GM19467 (cell line): ENCODE results near the gene INTS7.
"Not testable (repeated sequence)": the region's sequence is repeated elsewhere in the genome, so short reads cannot be mapped to it uniquely, and the experiment has no call there.

Experiments
- ATAC-seq: cut with Tn5 transposase; IDR thresholded peaks from one replicate; pipeline ENCODE4 v1.9.1; 2021; ENCODE audit warnings: mild to moderate bottlenecking, moderate library complexity; ENCODE audit not compliant: unreplicated experiment

Gene INTS7

DNA sequence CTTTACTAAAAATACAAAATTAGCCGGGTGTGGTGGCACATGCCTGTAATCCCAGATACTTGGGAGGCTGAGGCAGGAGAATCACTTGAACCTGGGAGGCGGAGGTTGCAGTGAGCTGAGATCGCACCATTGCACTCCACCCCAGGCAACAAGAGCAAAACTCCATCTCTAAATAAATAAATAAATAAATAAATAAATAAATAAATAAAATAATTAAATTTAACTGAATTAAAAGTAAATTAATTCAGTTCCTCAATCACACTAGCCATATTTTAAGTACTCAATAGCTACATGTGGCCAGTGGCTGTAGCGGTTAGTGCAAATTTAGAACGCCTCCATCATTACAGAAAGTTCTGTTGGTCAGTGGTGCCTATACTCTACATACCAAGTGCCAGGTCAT, 97.9 kb downstream of the INTS7 start:
- ATAC-seq = not testable (repeated sequence)

DNA sequence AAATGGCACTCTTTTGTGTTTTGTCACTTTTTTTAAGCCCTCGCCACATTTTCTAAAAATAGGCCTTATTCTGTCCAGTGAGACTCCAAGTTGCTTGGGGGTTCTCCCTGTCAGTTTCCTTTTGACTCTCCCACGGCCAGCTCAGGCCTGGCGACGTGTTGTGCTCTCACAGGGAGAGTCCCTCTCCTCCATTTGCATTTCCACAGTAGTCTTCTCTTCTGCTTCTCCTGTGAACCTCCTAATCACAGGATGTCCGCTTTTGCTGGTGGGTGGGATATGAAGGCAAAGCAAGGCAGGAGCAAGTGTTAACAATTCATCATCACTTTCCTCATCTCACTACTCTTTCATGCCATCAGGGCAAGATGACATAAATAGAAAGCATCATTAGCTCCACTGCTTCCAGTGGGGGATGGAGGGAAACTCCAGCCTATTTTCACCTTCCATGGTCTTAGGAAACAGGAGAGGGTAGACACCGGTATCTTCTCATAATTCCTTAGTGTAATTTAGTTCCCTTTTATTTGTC, 99.8 kb downstream of the INTS7 start:
- peak; percentile 65 for ATAC-seq

- ATAC-seq = no peak
These were observed 101.2 kb downstream of the INTS7 start for GRCh38 chr1:211933946-211934714.

- ATAC-seq = no peak
These were observed 102.5 kb downstream of the INTS7 start for GRCh38 chr1:211932933-211933254.

- no peak for ATAC-seq
These were observed 103.0 kb downstream of the INTS7 start for GRCh38 chr1:211932231-211932932.

- ATAC-seq = no peak
These were observed 105.7 kb downstream of the INTS7 start for GRCh38 chr1:211929683-211930082.

- ATAC-seq = no peak
These were observed 106.2 kb downstream of the INTS7 start for GRCh38 chr1:211928993-211929637.

- ATAC-seq = no peak
These were observed 107.0 kb downstream of the INTS7 start for GRCh38 chr1:211928290-211928801.

- no peak for ATAC-seq
These were observed 110.3 kb downstream of the INTS7 start for GRCh38 chr1:211925016-211925415.

- ATAC-seq = no peak
These were observed 111.1 kb downstream of the INTS7 start for GRCh38 chr1:211924256-211924655.

- ATAC-seq = no peak
These were observed 112.3 kb downstream of the INTS7 start for GRCh38 chr1:211923095-211923494.

DNA sequence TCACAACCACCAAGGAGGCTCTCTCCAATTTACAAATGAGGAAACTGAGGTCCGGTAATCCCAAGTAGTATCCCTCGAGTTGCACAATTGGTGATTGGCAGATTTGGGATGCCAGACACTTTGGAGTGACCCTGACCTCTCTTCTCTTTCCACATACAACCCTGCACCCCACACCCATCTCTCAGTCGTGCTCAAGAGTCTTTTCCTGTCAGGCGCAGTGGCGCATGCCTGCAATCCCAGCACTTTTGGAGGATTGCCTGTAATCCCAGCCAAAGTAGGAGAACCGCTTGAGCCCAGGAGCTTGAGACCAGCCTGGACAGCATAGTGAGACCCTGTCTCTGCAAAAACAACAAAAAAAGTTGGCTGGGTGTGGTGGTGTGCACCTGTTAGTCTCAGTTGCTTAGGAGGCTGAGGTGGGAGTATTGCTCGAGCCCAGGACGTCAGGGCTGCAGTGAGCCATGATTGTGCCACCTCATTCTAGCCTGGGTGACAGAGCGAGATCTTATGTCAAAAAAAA, 113.7 kb downstream of the INTS7 start:
- no peak for ATAC-seq

DNA sequence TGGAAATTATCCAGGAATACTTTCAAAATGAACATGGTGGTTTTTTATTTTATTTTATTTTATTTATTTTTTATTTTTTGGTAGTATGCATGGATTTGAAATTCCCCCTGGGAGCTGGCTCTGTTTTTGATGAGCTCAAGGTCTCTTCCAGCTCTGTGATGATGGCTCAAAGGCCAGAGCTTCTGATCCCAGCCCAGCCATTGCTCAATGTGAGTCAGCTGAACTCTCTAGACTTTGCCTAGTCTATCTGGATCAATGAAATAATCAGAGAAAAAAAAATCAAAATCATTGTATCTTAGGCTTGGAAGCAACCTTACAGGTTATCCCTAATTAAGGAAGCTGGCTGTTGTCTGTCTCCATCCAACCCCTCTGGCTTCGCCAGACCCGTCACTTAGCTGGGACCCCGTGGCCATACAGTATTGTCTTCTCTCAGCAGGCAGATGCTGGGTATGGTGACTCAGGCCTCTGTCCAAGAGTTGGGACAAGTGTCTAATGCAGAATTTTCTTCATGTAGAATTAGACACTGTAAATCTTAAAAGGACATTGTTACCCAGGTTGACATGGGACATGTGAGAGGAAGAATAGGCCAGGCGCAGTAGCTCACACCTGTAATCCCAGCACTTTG, 114.6 kb downstream of the INTS7 start:
- ATAC-seq = no peak

GRCh38 chr1:211920141-211920572, 115.2 kb downstream of the INTS7 start:
- no peak for ATAC-seq

GRCh38 chr1:211918843-211919414, 116.4 kb downstream of the INTS7 start:
- ATAC-seq = no peak

GRCh38 chr1:211916458-211916857, 118.9 kb downstream of the INTS7 start:
- not testable (repeated sequence) for ATAC-seq

- no peak for ATAC-seq
These were observed 119.4 kb downstream of the INTS7 start for GRCh38 chr1:211915924-211916323.

DNA sequence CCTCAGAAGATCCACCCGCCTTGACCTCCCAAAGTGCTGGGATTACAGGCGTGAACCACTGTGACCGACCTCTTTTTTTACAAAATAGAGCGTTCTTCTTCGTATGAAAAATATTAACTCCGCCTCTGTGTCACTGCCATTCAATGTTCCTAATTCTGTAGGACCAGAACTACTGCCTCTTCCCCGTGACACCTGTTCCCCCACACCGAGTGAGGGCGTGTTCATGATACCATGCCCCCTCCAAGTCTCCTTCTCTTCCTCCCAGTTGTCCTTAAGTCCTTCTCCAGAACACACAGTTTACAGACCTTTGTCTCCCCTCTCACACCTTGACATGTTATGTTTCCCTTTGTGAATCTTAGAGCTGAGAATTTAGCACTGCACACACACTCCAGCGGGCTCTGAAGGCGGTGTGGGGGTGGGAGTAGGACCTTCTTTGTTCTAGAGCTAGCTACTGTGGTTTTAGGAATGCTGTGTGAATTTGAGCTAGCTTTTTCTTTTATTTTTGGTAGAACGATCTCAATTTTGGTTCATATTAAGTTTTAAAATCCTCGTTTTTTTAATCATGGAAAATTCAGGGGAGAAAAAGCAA, 122.4 kb downstream of the INTS7 start:
- no peak for ATAC-seq

GRCh38 chr1:211912038-211912437, 123.3 kb downstream of the INTS7 start:
- ATAC-seq = no peak

DNA sequence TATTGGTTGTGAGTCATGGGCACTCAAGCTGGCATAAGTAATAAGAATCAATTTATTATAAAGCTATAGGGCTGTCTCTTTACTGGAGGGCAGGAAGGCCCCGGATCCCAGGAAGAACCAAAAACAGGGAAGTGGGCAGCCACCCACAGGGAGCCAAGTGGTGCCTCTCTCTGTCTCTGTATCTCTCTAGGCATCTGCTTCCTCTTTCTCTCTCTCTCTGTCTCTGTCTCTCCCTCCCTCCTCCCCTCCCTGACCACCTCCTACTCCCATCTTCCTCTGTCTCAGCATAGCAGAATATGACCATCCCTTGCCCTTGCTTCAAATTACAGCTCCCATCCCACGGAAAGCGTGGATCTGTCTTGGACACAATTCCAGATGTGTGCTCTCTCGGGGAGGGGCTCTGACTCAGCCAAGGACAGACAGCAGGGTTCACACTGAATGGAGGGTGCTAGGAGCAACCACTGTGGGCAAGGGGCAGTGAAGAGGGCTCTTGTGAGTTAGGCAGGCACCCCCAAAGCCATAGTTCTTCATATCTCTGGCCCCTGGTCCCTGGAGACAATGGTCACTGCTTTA, 124.4 kb downstream of the INTS7 start:
- no peak for ATAC-seq
